Measurements from ENCODE around the gene KSR1. TPM values are rescaled to one million over a fixed set of nuclear protein-coding genes. Genes with fewer than 3 reads are reported as not detected.

Gene KSR1
- polyA plus RNA-seq, 1 donor from 2014 or later, result 9.2 TPM

DNA sequence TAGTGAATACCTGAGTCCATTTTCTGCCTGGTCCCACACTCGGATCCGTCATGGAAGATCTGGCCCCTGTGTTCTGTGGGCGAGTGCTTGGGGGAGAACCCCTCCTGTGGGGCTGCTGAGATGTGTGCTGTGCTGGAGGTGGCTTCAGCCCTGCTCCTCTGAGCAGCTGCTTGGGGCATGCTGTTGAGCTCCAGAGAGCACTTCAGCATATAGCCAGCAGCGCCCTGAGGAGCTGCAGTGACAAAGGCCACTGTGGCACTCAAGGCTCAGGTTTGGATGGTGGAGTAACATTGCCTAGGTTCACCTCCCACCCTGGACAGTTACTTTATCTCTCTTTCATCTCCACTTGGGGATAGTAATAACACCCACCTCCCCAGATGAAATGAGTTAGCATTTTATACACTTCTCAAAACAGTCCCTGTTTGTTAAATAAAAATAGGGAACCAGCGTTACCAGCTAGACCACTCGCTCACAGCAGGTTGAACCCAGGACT lies 75.3 kb downstream of the KSR1 start:
- no peaks in the 10 kb centered on the region for H3K9me3 ChIP-seq (ENCODE audit: low read length)
- no peak overlapping the region for H3K27ac ChIP-seq (ENCODE audit: low read length)
- no peak overlapping the region for H3K4me2 ChIP-seq (ENCODE audit: low read length)
- TF ChIP-seq RAD21 (conservative IDR thresholded peaks at IDR 0.05) (no peak), EZH2 (IDR thresholded peaks at IDR 0.05; ENCODE audit: borderline replicate concordance, insufficient read depth, low read length, poor library complexity, severe bottlenecking) (no peak), TAF1 (IDR thresholded peaks at IDR 0.05; ENCODE audit: low read depth) (no peak)
- no peak overlapping the region for H2AFZ ChIP-seq (ENCODE audit: low read depth, low read length)
- H3K36me3 ChIP-seq (ENCODE audit: insufficient read depth, low read length), result no peaks in the 10 kb centered on the region
- H3K9me2 ChIP-seq (ENCODE audit: insufficient read depth, low read length), result no peaks in the 10 kb centered on the region
- no peaks in the 10 kb centered on the region for H4K20me1 ChIP-seq (ENCODE audit: insufficient read depth)
- H3K79me2 ChIP-seq (replicated peaks; ENCODE audit: insufficient read depth, low read length), result no peaks in the 10 kb centered on the region
- H3K4me3 ChIP-seq (ENCODE audit: low read length), result no peak overlapping the region
- no peak overlapping the region for H3K9ac ChIP-seq (ENCODE audit: low read length)
- H3K27me3 ChIP-seq (ENCODE audit: insufficient read depth, low read depth, low read length), result no peaks in the 10 kb centered on the region
- no peaks in the 10 kb centered on the region for H3F3A ChIP-seq (ENCODE audit: insufficient read depth, low read length, poor library complexity, severe bottlenecking)

DNA sequence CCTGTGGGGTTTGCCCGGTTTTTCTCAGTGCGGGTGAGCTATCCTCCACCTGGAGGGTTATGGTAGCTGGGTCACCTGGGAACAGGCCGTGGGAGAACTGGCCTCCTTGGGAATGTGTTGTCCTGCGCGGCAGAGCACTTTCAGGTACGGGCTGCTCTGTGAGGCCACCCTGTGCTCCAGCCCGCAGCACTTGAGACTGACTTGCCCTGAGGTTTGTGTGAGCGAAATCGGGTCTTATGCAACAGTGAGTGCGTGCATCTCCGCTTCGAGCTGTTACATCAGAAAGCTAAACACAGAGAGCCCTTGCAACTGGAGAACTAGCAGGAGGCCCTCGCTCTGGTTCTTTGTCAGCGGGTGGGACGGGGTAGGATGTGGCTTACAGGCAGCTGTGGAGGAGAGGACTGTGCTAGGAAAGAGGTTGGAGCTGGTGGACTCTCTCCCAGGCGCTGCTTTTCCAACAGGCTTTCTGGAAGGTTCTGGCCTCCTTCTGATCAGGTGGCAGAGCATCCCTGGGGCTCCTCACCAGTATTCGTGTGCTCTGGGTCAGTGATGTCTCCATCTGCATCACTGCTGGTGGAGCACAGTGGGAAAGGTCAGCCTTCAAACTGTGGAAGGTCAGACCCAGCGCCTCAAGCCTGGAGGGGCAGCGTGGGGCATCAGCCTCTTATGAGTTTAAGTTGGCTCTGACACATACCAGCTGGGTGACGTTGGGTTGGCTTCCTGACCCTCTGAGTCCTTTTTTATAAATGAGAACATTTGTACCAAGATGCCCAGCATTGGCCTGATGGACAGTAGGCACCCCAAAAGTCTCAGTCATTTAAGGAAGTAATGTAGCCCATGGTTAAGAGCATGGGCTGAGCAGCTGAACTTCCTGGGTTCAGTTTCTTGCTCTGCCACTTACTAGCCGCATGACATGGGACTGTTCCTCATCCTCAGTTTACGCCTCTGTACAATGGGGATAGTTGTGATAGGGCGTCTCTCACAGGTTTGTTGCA lies 76.3 kb downstream of the KSR1 start:
- no peaks in the 10 kb centered on the region for H3K27me3 ChIP-seq (ENCODE audit: insufficient read depth, low read depth, low read length)
- H3K4me3 ChIP-seq (ENCODE audit: low read length), result no peak overlapping the region
- TF ChIP-seq REST (IDR thresholded peaks at IDR 0.05; ENCODE audit: borderline replicate concordance), result no peak
- H2AFZ ChIP-seq (ENCODE audit: low read depth, low read length), result no peak overlapping the region
- no peaks in the 10 kb centered on the region for H4K20me1 ChIP-seq (ENCODE audit: insufficient read depth)
- no peaks in the 10 kb centered on the region for H3F3A ChIP-seq (ENCODE audit: insufficient read depth, low read length, poor library complexity, severe bottlenecking)
- H3K4me2 ChIP-seq (ENCODE audit: low read length), result no peak overlapping the region
- no peaks in the 10 kb centered on the region for H3K36me3 ChIP-seq (ENCODE audit: insufficient read depth, low read length)
- H3K79me2 ChIP-seq (replicated peaks; ENCODE audit: insufficient read depth, low read length), result no peaks in the 10 kb centered on the region
- H3K9me3 ChIP-seq (ENCODE audit: low read length), result no peaks in the 10 kb centered on the region
- no peaks in the 10 kb centered on the region for H3K9me2 ChIP-seq (ENCODE audit: insufficient read depth, low read length)
- no peak overlapping the region for H3K27ac ChIP-seq (ENCODE audit: low read length)
- no peak overlapping the region for H3K9ac ChIP-seq (ENCODE audit: low read length)

DNA sequence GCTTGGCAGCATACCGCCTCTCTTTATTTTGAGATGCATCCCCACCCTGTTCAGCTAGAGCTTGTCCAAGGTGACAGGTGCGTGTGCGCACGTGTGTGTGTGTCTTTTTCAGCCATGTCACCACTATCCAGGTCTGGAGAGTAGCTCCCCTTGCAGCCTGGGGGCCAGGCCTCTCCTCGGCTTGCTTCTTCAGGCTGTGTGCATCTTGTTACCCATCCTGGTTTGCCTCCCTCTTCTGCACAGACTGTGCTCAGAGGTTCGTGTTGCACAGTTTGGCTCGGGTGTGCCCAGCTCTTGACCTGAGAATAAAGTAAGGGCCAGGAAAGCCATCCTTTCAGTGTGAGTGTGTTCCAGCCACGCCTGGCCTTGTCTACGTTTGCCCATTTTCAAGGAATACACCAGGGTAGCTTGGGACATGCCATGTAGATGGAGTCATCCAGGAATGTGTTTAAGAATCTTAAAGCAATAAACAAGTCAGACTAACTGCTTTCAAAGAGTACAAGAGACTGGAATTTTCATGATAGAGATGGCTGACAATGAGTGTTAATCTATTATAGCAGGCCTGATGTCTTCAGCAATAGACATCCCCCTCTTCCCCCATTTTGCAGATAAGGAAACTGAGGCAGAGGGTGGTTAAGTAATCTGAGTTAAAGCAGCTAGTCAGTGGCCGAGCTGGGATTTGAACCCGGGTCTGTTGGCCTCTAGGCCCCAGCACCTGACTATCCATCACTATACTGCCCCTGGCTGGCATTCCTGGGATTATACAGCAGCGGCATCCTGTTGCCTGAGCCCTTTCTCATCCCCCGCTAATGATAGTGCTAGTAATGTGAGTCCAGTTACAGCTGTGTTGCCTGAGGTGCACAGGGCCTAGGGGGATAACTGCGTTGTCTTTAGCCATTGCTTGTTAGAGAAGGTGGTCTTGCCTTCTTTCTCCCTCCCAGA lies 77.9 kb downstream of the KSR1 start:
- Histone ChIP-seq H3K36me3 (ENCODE audit: insufficient read depth, low read length) (no peaks in the 10 kb centered on the region), H3K4me2 (ENCODE audit: low read length) (no peak overlapping the region), H3K27ac (ENCODE audit: low read length) (no peak overlapping the region), H3K9ac (ENCODE audit: low read length) (no peak overlapping the region), H3K4me3 (ENCODE audit: low read length) (no peak overlapping the region), H2AFZ (ENCODE audit: low read depth, low read length) (no peak overlapping the region), H3K9me3 (ENCODE audit: low read length) (no peaks in the 10 kb centered on the region), H3K27me3 (ENCODE audit: insufficient read depth, low read depth, low read length) (no peaks in the 10 kb centered on the region), H3K9me2 (ENCODE audit: insufficient read depth, low read length) (no peaks in the 10 kb centered on the region), H3F3A (ENCODE audit: insufficient read depth, low read length, poor library complexity, severe bottlenecking) (no peaks in the 10 kb centered on the region), H3K79me2 (replicated peaks; ENCODE audit: insufficient read depth, low read length) (no peaks in the 10 kb centered on the region), H4K20me1 (ENCODE audit: insufficient read depth) (no peaks in the 10 kb centered on the region)
- TF ChIP-seq, protein P1, sequence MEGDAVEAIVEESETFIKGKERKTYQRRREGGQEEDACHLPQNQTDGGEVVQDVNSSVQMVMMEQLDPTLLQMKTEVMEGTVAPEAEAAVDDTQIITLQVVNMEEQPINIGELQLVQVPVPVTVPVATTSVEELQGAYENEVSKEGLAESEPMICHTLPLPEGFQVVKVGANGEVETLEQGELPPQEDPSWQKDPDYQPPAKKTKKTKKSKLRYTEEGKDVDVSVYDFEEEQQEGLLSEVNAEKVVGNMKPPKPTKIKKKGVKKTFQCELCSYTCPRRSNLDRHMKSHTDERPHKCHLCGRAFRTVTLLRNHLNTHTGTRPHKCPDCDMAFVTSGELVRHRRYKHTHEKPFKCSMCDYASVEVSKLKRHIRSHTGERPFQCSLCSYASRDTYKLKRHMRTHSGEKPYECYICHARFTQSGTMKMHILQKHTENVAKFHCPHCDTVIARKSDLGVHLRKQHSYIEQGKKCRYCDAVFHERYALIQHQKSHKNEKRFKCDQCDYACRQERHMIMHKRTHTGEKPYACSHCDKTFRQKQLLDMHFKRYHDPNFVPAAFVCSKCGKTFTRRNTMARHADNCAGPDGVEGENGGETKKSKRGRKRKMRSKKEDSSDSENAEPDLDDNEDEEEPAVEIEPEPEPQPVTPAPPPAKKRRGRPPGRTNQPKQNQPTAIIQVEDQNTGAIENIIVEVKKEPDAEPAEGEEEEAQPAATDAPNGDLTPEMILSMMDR (IDR thresholded peaks at IDR 0.05; ENCODE audit: poor library complexity, severe bottlenecking), result no peak
- TF ChIP-seq EP300 (conservative IDR thresholded peaks at IDR 0.05; ENCODE audit: poor library complexity, severe bottlenecking), result no peak
- no peak for TF ChIP-seq TAF1 (IDR thresholded peaks at IDR 0.05; ENCODE audit: low read depth)
- TF ChIP-seq POLR2AphosphoS5 (IDR thresholded peaks at IDR 0.05), result no peak
- no peak for TF ChIP-seq MXI1 (conservative IDR thresholded peaks at IDR 0.05; ENCODE audit: poor library complexity, severe bottlenecking)
